ENCODE measurements around the gene FANCM. TPM values are rescaled to one million over a fixed set of nuclear protein-coding genes. Genes with fewer than 3 reads are reported as not detected.
A peak's percentile ranks its signal among the peaks of the same experiment; 100 is the strongest.
"Not testable (repeated sequence)": the region's sequence is repeated elsewhere in the genome, so short reads cannot be mapped to it uniquely, and the experiment has no call there.

The FANCM gene
- total RNA-seq, 1 donor from 2014 or later: 9.9 TPM

DNA sequence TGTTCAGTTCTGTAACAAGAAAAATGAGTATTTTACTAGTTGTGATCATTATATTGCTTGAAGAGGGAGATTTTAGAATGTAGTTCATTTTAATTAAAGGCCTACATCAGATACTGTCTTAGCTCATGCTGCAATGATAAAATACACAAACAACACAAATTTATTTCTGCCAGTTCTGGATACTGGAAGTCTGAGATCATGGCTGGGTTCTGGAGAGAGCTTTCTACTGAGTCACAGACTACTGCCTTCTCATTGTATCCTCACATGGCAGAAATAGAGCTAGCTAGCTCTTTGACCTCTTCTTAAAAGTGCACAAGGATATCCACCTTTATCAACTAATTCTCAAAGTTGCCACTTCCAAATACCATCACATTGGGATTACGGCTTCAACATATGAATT is 63.5 kb downstream of the FANCM start:
- Mint-ChIP-seq H3K4me3 (no peak overlapping the region), H3K4me1 (peaks cover 8% of the 10 kb centered on the region), H3K27ac (peak overlapping the region; percentile 22), H3K27me3 (ENCODE audit: low read depth) (no peaks in the 10 kb centered on the region), H3K9me3 (no peaks in the 10 kb centered on the region), H3K36me3 (peaks cover 3% of the 10 kb centered on the region)
- DNase-seq (ENCODE audit: low spot score in 2 of 2, unreplicated experiment in 2 of 2): no peak
- TF ChIP-seq, protein P1, sequence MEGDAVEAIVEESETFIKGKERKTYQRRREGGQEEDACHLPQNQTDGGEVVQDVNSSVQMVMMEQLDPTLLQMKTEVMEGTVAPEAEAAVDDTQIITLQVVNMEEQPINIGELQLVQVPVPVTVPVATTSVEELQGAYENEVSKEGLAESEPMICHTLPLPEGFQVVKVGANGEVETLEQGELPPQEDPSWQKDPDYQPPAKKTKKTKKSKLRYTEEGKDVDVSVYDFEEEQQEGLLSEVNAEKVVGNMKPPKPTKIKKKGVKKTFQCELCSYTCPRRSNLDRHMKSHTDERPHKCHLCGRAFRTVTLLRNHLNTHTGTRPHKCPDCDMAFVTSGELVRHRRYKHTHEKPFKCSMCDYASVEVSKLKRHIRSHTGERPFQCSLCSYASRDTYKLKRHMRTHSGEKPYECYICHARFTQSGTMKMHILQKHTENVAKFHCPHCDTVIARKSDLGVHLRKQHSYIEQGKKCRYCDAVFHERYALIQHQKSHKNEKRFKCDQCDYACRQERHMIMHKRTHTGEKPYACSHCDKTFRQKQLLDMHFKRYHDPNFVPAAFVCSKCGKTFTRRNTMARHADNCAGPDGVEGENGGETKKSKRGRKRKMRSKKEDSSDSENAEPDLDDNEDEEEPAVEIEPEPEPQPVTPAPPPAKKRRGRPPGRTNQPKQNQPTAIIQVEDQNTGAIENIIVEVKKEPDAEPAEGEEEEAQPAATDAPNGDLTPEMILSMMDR (IDR thresholded peaks at IDR 0.05; ENCODE audit: unreplicated experiment): no peak

DNA sequence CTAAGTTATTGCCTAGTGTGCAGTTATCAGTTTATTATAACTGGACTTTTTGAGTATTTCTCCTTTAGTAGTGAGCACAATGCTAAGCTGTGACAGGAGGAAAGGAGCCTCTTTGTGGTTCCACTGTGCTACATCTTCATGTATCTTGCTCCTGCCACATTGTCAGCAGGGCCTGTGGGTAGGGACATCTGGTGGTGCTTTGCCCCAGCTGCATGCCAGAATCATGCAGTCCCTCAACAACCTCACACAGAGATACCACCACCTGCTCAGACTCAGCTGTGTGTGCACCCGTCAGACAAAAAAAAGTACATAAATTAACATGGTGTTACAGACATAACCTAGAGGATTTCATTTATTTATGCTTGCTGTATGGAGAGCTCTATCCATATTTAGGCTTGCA is 66.2 kb downstream of the FANCM start:
- TF ChIP-seq, protein P1 (IDR thresholded peaks at IDR 0.05; ENCODE audit: unreplicated experiment): no peak
- H3K4me3 Mint-ChIP-seq: no peak overlapping the region
- no peaks in the 10 kb centered on the region for H3K9me3 Mint-ChIP-seq
- no peak for DNase-seq (ENCODE audit: low spot score in 2 of 2, unreplicated experiment in 2 of 2)
- no peak overlapping the region for H3K27ac Mint-ChIP-seq
- no peaks in the 10 kb centered on the region for H3K27me3 Mint-ChIP-seq (ENCODE audit: low read depth)
- H3K36me3 Mint-ChIP-seq: peaks cover 9% of the 10 kb centered on the region
- H3K4me1 Mint-ChIP-seq: no peaks in the 10 kb centered on the region

DNA sequence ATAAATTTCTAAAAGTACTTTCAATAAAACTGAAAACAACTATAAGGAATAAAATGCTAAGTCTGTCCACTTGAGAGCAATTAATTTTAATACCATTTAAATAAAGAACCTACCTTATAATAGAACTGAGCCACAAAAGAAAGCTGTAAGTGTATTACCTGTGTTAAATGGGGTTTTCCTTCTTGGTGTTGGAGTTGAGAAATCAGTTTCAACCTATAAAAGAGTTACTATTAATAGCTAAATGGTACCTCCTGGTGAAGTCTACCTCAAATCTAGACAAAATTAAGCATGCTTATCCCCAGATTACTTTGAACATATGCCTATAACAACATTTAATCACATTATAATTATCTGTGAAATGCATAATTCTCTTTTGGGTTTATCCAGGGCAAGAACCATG is 68.5 kb downstream of the FANCM start:
- TF ChIP-seq, protein P1 (IDR thresholded peaks at IDR 0.05; ENCODE audit: unreplicated experiment): no peak
- no peak for DNase-seq (ENCODE audit: low spot score in 2 of 2, unreplicated experiment in 2 of 2)
- no peaks in the 10 kb centered on the region for H3K27me3 Mint-ChIP-seq (ENCODE audit: low read depth)
- H3K4me3 Mint-ChIP-seq: no peak overlapping the region
- no peaks in the 10 kb centered on the region for H3K9me3 Mint-ChIP-seq
- H3K4me1 Mint-ChIP-seq: no peaks in the 10 kb centered on the region
- H3K36me3 Mint-ChIP-seq: peaks cover 14% of the 10 kb centered on the region
- H3K27ac Mint-ChIP-seq: peak overlapping the region; percentile 6

DNA sequence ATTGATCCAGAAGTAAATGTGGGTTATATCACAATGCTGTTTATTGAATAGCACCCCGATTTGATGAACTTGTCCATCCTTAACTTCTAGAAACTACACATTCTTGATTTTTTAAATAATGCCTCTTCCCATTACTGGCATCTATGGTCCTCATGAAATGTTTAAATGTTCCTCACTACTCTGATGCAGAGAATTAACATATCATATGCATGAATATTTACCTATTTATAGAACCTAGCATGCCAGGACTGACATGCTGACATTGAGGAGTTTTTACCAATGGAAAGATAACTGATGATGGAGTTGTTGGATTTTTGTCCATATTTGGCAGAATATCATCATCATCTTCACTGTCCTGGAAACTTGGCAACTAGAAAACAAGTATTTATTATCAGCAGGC is 74.4 kb downstream of the FANCM start:
- no peaks in the 10 kb centered on the region for H3K27me3 Mint-ChIP-seq (ENCODE audit: low read depth)
- no peaks in the 10 kb centered on the region for H3K9me3 Mint-ChIP-seq
- H3K4me1 Mint-ChIP-seq: peaks cover 13% of the 10 kb centered on the region
- TF ChIP-seq, protein P1 (IDR thresholded peaks at IDR 0.05; ENCODE audit: unreplicated experiment): no peak
- DNase-seq (ENCODE audit: low spot score in 2 of 2, unreplicated experiment in 2 of 2): no peak
- H3K27ac Mint-ChIP-seq: no peak overlapping the region
- H3K36me3 Mint-ChIP-seq: peaks cover 39% of the 10 kb centered on the region
- H3K4me3 Mint-ChIP-seq: no peak overlapping the region

DNA sequence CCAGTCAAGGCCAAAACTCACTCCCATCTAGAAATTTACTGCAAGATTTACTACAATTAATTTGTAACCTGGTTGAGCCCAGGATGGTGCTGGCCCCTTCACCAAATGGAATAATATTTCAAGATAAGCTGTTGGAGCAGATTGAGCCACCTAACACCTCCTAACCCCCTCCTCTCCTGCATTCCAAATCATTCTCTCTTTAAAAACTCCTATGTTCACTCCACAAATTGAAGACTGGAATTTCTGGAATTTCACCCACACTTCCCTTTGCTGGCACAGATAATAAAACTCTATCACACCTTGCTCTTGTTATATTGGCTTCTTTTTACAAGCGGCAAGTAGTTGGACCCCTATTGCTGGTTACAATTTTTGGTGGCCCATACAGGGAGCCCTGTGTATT is 75.6 kb downstream of the FANCM start:
- Mint-ChIP-seq H3K36me3 (peaks cover 36% of the 10 kb centered on the region), H3K9me3 (no peaks in the 10 kb centered on the region), H3K4me1 (peaks cover 13% of the 10 kb centered on the region), H3K27ac (peak overlapping the region; percentile 70), H3K4me3 (no peak overlapping the region), H3K27me3 (ENCODE audit: low read depth) (no peaks in the 10 kb centered on the region)
- TF ChIP-seq, protein P1 (IDR thresholded peaks at IDR 0.05; ENCODE audit: unreplicated experiment): no peak
- DNase-seq (ENCODE audit: low spot score in 2 of 2, unreplicated experiment in 2 of 2): no peak

DNA sequence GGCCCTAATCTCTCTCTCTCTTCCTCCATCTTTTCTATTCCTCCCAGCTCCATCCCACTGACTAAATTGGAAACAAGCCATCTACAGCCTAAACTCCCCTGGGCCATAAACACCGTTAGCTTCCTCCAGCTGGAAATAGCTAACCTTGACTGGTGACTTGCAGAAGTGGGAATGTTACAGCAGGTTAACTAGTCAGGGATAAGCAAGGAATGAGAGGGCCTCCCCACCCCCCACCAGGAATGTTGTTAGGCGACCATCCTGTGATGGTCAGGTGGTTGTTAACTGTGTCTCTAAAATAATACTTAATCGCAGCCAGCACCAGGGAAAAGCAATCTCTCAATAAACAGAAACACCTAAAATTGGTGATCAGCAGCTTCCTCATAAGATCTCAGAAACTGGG is 76.5 kb downstream of the FANCM start:
- peaks cover 13% of the 10 kb centered on the region for H3K4me1 Mint-ChIP-seq
- H3K27me3 Mint-ChIP-seq (ENCODE audit: low read depth): no peaks in the 10 kb centered on the region
- H3K36me3 Mint-ChIP-seq: peaks cover 34% of the 10 kb centered on the region
- H3K4me3 Mint-ChIP-seq: no peak overlapping the region
- peak overlapping the region; percentile 23 for H3K27ac Mint-ChIP-seq
- TF ChIP-seq, protein P1 (IDR thresholded peaks at IDR 0.05; ENCODE audit: unreplicated experiment): no peak
- no peak for DNase-seq (ENCODE audit: low spot score in 2 of 2, unreplicated experiment in 2 of 2)
- no peaks in the 10 kb centered on the region for H3K9me3 Mint-ChIP-seq

DNA sequence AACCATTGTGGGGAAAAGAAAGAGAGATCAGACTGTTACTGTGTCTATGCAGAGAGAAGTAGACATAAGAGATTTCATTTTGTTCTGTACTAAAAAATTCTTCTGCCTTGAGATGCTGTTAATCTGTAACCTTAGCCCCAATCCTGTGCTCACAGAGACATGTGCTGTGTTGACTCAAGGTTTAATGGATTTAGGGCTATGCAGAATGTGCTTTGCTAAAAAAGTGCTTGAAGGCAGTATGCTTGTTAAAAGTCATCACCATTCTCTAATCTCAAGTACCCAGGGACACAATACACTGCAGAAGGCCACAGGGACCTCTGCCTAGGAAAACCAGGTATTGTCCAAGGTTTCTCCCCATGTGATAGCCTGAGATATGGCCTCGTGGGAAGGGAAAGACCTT is 78.0 kb downstream of the FANCM start:
- not testable (repeated sequence) for H3K27me3 Mint-ChIP-seq (ENCODE audit: low read depth); H3K4me3 Mint-ChIP-seq; H3K27ac Mint-ChIP-seq; H3K9me3 Mint-ChIP-seq; DNase-seq (ENCODE audit: low spot score in 2 of 2, unreplicated experiment in 2 of 2)
- peaks cover 36% of the 10 kb centered on the region for H3K36me3 Mint-ChIP-seq
- peaks cover 13% of the 10 kb centered on the region for H3K4me1 Mint-ChIP-seq

DNA sequence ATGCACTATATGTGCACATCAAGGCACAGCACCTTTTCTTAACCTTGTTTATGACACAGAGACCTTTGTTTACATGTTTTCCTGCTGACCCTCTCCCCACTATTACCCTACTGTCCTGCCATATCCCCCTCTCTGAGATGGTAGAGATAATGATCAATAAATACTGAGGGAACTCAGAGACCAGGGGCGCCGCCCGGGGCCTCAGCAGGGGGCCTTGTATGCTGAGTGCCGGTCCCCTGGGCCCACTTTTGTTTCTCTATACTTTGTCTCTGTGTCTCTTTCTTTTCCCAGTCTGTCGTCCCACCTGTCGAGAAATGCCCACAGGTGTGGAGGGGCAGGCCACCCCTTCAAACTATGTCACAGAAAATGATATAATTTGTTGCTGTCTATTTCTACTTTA is 78.6 kb downstream of the FANCM start:
- peaks cover 36% of the 10 kb centered on the region for H3K36me3 Mint-ChIP-seq

More for the DNA sequence above, 78.6 kb downstream of the FANCM start:
- H3K9me3 Mint-ChIP-seq; H3K4me3 Mint-ChIP-seq; H3K27me3 Mint-ChIP-seq (ENCODE audit: low read depth); H3K27ac Mint-ChIP-seq; DNase-seq (ENCODE audit: low spot score in 2 of 2, unreplicated experiment in 2 of 2): not testable (repeated sequence)
- H3K4me1 Mint-ChIP-seq: peaks cover 13% of the 10 kb centered on the region

All from mesothelial cell of epicardium (in vitro differentiated cells).